GOT3 (cell line): Measurements from ENCODE around the gene RNF207.
"Not testable (repeated sequence)": the region's sequence is repeated elsewhere in the genome, so short reads cannot be mapped to it uniquely, and the experiment has no call there.

Experiments used
- DNase-seq: peaks from one replicate; lab custom pipeline; 2025; ENCODE audit warnings: mixed read lengths; lab: John Stamatoyannopoulos, UW

Gene RNF207

DNA sequence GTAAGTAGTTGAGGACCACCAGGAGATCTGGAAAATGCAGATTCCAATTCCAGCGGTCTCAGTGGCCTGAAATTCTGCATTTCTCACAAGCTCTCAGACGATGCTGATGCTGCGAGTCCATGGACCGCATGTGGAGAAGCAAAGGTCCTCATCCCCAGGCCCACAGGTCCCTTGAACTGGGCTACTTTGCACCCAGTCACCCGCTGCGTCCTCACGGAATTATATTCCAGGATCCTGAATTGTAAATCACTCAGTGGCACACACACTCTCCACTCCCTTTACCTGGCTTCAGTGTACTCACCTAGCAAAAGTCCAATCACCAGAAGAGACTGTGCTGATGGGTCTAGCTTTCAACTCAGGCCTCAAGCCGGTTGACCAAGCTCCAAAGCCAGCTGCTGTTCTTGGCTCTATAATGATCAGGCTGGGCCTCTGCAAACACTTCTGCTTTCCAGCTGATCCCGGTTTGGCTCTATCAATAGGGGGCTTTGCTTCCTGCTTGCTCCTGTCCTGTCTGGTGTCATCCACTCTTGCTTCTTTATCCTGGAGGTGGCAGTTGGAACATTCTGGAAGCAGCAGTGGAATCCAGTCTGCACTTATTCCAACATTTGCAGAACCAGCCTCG is 5.6 kb upstream of the RNF207 start:
- no peak for DNase-seq

DNA sequence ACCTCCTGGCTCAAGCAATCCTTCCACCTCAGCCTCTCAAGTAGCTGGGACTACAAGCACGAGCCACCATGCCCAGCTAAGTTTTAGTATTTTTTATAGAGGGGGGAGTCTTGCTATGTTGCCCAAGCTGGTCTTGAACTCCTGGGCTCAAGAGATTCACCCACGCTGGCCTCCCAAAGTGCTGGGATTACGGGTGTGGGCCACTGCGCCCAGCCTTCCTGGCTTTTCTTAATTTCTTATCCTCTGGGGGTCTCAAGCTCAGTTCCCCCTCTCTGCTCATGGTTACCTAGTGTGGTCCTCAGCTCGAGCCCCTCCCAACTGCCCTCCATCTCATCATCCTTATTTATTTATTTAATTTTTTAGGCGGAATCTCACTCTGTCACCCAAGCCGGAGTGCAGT is 3.7 kb upstream of the RNF207 start:
- no peak for DNase-seq

DNA sequence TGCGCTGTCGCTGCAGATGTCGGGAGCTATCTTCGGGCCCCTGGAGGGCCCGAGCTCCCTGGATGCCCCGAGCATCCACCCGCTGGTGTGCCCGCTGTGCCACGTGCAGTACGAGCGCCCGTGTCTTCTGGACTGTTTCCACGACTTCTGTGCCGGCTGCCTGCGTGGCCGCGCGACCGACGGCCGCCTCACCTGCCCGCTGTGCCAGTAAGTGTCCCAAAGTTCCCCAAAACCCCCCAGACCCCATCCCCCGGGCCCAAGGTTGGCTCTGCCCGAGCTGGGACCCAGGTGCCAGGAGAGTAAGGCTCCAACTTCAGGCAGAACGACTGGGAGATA is 569 bp downstream of the RNF207 start:
- no peak for DNase-seq

DNA sequence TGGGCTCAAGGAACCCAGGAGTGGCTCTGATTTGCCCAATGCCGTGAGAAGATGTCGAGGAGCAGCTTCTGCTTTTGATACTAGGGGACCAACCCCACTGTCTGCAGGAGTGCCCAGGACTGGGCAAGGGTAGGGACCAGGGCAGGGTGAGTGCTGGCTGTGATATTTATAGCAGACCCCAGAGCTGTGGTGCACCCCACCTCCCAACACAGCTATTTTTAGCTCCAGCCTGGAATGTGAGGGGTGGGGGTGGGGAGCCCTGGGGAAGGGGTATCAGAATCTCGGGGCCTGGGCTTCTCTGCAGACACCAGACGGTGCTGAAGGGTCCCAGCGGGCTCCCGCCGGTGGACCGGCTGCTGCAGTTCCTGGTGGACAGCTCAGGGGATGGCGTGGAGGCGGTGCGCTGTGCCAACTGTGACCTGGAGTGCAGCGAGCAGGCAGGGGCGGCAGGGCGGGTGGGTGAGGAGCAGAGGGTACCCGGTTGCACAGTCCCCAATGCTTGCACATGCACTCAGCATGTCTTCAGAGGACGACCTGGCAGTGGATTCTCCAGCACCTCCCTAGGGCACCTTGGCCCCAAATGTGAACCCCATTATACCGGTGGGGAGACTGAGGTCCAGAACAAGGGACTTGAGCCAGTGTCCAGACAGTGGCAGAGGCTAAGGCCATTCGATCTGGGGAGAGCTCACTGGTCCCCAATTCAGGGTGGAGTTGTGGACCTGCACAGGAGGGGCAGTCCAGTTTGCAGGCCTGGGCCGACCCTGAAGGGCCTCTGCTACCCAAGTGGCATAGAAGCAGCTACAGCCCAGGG is 1.4 kb downstream of the RNF207 start:
- no peak for DNase-seq

DNA sequence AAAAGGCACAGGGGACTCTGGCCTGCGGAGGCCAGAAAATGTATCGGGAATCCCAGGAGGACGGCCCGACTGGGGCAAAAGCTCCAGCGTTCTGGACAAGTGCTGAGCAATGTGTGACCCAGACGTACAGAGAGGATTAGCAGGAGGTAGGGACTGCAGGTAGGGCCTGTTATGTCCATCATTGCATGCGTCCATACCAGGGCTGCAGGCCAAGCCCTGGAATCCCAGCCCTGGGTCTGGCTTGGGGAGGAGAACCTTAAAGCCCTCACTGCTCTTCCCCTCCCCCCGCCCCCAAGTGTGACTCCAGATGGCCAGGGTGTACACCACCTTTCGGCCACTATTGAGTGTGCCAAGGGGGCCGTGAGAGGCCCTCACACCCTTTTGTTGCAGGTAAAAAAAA is 2.0 kb downstream of the RNF207 start:
- DNase-seq, result no peak

DNA sequence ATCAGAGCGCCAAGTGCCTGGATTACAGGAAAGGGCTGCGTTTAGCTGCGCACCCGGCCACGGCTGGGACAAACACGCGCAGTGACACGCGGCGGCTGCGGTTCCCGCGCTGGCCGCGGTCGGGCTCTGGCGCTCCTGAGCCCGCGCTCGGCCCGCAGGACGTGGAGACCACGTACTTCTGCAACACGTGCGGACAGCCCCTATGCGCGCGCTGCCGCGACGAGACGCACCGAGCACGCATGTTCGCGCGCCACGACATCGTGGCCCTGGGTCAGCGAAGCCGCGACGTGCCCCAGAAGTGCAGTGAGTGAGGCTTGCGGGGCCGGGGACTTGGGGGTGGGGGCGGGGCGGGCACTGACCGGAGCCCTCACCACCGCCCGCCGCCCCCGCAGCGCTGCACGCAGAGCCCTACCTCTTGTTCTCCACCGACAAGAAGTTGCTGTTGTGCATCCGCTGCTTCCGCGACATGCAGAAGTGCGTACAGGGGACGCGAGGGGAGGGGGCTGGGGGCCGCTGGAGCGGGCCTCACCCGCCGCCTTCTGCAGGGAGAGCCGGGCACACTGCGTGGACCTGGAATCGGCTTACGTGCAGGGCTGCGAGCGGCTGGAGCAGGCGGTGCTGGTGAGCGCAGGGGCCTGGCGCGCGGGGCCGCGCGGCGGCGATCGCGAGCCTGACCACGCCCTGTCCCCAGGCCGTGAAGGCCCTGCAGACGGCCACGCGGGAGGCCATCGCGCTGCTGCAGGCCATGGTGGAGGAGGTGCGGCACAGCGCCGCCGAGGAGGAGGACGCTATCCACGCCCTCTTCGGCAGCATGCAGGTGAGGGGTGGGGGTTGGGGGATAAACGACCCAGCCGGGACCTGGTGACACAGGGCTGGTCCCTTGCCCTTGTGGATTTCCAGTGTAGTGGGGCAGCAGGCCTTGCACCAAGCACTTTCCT is 3.1 kb downstream of the RNF207 start:
- no peak for DNase-seq

DNA sequence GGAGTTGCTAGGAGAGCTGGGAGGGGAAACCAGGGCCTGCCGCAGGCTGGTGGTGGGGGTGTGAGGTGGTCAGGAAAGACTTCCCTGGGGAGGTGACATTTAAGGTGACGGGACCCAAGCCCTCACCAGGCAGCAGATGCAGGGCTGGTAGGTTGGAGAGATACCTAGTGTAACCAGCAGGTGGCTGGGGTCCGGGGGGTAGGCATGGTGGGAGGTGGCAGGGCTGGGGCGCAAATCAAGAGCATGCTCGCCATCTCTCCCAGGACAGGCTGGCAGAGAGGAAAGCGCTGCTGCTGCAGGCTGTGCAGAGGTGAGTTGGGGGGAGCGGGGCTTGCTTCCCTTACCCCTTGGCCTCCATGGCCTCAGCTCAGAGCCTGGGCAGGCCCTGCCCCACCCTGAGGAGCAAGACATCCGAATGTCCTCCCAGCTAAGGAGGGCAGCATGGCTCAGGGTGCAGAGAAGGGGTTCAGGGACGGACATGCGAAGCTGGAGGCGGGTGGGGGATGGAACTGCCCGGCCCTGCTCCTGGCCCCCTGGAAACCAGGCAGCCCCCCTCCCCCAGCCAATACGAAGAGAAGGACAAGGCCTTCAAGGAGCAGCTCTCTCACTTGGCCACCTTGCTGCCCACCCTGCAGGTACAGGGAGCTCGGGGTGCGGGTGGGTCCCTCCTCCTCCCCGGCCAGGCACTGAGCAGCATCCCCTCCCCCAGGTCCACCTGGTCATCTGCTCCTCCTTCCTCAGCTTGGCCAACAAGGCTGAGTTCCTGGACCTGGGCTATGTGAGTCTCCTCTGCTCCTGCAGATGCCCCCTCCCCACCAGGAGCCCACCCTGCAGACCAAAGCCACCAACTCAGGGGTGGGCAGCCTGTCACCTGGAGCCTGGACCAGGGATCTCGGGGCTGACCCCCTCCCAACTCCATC is 4.0 kb downstream of the RNF207 start:
- no peak for DNase-seq

DNA sequence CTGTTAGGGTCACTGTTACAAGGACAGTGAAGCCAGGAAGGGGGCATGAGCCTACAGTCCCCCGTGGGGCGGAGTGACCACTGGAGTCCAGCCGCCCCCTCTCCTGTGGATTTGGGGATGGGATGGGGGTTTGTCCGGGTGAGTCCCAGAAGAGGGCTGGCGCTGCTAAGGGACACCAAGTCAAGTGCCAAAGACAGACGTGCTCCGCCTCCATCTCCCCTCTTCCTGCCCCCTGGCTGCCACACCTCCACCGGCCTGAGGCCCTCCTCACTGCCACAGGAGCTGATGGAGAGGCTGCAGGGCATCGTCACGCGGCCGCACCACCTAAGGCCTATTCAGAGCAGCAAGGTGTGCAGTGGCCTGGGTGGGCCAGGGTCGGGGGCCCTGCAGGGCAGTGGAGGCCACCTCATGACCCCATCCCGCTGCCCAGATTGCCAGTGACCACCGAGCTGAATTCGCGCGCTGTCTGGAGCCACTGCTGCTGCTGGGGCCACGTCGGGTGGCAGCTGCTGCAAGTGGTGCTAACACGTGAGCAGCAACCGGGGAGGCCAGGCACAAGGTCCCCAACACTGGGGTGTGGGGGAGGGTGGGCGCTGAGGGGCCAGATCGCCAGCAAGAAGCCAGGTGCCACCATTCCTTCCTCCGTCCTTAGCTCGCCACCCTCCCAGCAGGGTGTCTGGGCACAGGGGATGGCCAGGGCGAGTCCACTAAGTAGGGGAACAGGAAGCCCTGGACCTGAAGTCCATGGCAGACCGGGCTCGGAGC is 4.9 kb downstream of the RNF207 start:
- no peak for DNase-seq

DNA sequence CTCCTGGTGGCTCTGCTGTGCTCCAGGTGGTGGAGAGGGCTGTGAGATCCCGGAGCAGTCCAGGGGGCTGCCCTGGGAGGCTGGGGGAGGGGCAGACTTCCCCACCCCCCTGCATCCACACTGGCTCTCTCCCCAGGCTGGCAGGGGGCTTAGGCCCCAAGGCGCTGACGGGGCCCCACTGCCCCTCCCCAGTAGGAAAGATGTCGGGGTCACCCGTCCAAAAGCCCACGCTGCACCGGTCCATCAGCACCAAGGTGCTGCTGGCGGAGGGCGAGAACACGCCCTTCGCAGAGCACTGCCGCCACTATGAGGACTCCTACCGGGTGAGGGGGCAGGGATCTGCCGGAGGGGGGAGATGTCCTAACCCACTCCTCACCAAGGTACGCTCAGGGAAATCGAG is 5.8 kb downstream of the RNF207 start:
- DNase-seq, result no peak

DNA sequence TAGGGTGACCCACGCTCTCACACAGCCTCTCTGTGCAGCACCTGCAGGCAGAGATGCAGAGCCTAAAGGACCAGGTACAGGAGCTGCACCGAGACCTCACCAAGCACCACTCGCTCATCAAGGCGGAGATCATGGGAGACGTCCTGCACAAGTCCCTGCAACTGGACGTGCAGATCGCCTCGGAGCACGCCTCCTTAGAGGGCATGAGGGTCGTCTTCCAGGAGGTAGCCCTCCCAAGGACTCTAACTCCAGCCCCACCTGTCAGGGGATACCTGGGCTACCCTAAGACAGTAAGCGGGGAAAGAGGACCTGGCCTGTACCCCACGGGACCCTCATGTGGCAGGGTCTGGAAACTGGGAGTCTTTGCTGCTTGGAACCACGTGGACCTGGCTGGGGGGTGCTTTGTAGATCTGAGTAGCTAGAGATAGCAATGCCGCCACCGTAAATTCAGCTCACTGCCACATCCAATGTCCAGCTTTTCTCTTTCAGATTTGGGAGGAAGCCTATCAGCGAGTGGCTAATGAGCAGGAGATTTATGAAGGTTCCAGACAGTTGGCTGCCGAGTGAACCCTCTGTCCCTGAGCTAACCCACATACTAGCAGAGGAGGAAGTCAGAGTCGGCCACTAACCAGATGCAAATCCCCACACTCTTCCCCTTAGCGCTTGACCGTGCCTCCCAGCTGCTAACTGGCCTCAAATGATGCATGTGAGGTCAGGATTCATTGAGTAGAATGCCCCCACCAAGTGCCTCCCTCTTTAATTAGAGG is 6.5 kb downstream of the RNF207 start:
- DNase-seq, result no peak

DNA sequence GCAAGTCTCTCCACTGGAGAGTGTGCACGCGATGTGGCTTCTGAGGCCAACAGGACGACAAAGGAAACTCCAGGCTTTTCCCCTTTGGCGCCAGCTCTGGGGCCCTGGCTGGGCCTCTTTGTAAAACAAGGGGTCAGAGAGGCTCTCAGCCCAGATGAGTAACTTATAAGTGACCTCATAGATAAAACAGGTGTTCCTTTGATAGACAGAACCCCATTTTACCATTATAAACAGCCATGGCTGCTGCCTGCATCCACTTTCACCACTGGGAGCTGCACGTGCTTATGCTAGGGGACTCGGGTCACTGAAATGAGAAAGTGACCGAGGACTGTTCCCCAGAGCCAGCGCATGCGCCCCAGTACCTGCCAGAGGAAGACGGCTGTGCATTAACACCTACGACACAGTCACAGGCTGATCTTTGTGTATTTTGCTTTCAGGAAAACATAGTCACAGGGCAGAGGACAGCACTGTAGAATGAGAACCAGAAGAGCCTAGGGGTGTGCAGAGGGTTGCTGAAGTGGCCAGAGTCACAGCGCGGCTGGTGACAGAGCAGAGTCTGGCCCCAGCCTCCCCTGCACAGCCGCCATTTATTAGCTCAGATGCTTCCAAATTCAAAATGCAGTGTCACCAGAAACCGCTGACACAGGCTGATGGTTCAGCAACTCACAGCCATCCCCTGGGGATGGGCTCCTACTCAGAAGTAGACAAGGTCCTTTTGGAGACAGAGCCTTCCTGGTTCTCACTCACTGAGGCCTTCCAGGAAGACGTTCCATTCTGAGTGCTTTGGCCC is 12.7 kb downstream of the RNF207 start:
- no peak for DNase-seq

DNA sequence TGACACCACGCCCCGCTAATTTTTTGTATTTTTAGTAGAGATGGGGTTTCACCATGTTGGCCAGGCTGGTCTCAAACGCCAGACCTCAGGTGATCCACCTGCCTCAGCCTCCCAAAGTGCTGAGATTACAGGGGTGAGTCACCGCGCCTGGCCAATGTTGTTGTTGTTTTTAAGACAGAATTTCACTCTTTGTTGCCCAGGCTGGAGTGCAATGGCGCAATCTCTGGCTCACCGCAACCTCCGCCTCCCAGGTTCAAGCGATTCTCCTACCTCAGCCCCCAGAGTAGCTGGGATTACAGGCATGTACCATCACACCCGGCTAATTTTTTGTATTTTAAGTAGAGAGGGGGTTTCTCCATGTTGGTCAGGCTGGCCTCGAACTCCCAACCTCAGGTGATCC is 13.7 kb downstream of the RNF207 start:
- not testable (repeated sequence) for DNase-seq

DNA sequence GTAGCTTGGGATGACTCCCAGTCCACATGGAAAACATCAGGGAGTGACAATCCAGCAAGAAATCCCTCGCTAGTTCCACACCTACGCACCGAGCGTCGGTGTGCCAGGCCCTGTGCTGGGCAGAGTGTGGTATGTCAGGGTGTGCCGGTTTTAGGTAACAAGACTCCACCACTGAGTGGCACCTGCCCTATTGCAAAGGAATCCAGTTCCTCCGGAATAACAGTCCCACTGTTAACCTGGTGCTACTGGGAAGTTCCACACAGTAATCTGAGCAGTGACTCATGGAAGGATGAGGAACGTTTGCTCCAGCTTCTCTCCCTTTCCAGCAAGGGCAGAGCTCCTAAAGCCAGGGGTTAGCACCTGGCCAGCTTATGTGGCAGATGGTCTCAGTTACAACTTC is 14.3 kb downstream of the RNF207 start:
- DNase-seq, result no peak

DNA sequence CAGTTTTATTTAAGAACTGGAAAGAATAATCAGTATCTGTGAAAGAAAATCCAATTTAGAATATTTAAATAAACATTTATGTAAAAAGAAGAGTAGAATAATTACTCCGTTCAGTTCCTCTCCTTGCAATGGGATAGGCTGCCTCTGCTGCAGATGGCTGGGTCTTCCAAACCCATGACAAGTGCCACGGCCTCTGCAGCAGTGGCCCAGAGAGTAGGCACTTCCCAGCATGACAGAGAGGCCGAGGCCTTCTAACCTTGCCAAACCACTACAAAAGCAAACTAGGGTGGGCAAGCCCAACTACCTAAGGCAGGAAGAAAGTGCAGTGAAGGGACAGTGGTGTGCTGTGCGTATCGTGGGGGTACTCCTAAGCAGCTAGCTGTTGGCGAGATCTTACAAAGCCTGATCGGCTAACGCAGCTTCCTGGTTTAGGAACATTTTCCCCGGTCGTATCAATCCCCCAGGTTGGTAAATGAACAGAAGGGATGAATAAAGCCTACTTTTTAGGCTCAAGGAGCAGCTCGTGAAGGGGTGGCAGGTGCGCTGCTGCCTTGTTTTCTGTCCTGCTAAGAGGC is 15.4 kb downstream of the RNF207 start:
- DNase-seq, result no peak

DNA sequence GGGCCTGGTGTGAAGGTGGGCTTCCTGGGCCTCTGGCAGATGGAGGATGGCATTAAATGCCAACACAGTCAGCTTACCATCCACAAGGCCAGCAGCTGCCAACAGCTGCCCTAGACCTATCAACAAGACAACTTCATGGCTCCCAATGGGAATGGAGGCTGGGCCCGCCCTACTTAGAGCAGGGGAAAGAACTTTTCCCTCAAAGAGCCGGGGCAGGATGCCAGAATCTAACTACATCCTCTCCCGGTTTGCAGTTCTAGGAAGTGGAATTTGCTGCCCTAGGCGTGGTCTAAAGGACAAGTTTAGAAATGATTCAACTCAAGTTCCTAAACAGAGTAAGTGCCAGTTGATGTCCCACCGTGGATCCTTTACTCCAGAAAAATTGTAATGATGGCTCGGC is 16.7 kb downstream of the RNF207 start:
- no peak for DNase-seq

DNA sequence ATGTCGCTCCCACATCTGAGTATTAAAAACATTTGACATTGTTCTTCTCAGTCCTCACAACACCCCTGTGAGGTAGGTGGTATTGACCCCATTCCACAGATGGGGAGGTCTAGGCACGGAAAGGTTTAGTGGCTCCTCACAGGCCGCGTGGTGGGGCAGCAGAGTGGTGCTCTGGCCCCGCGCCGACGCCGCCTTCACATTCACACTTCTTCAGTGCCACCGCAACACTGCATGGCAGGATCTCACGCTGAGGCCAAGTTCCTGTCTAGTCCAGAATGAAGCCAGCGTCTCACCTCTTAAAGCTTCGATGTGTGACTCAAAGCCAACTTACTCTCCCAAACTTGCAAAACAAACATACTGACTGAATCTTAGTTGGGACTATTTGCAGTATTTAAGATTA is 17.7 kb downstream of the RNF207 start:
- no peak for DNase-seq

DNA sequence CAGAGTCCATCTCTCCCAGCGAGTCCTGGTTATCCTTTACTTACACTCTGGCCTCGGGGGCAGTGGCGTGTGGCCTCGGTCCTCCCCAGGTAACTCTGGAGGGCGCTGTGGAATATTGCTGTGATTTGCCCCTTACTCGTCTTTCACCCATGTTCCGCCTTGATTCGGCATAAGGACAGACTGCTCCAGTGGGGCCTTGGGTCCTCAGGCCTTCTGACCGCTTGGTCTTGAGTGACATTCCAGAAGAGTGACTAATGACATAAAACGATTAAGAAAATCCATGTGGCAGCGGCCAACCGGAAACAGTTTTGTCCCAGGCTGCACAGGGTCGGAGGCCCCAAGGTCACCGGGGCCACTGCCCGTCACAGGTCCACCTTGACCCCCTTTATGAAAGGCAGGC is 18.8 kb downstream of the RNF207 start:
- no peak for DNase-seq

DNA sequence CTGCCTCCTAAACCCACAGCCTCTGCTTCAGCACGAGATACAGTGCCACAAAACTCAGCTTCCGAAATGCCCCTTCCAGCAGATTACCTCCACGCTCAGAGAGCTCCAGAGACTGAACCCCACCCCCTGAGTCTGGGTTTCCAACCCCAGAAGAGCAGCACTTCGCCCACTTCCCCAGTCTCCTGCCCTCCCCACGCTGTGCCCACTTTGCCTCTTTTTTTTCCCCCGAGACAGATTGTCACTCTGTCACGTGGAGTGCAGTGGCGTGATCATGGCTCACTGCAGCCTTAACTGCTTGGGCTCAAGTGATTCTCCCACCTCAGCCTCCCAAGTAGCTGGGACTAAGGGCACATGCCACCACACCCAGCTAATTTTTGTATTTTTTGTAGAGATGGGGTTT is 19.7 kb downstream of the RNF207 start:
- DNase-seq, result no peak

DNA sequence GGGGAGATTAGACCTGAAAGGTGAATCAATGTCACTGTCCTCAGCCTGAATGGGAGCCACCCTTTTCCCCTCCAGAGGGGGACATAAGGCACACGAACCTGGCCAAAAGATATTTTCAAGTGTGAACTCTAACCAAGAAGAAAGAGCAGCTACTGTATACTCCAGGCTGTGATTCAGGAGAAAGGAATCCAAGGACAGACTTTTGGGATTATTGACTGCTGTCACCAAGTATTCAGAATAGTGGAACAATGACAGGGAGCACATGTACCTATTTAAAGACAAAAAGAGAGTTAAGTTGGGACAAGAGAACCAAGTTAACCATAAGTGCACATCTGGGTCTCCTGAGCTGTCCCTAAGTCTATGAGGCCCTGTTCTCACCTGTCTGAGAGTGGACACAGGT is 27.5 kb downstream of the RNF207 start:
- no peak for DNase-seq
